GM21717 (cell line): Measurements from ENCODE around the gene ICOS.

ENCODE experiments used
- ATAC-seq: cut with Tn5 transposase; IDR thresholded peaks from one replicate; pipeline ENCODE4 v1.9.1; 2021; ENCODE audit warnings: mild to moderate bottlenecking, moderate library complexity; ENCODE audit not compliant: unreplicated experiment

The ICOS gene, protein sequence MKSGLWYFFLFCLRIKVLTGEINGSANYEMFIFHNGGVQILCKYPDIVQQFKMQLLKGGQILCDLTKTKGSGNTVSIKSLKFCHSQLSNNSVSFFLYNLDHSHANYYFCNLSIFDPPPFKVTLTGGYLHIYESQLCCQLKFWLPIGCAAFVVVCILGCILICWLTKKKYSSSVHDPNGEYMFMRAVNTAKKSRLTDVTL

DNA sequence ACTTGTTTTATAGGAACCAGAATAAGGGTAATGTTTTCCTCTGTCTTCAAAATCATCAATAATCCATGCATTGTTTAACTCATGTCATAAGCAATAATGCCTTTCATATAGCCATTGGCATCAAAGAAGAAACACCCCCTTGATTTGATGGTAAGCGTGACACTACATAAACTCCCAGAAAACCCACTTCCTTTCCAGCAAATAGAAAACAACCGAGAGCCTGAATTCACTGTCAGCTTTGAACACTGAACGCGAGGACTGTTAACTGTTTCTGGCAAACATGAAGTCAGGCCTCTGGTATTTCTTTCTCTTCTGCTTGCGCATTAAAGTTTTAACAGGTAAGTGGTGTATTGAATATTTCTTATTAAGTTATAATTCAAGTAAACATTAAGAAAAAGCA is at the start of gene ICOS:
TSS of gene ICOS (plus strand) at position 229 of the 400 bp plus-strand sequence. CDS start at position 281, 52 bp downstream.
- ATAC-seq, result no peak

DNA sequence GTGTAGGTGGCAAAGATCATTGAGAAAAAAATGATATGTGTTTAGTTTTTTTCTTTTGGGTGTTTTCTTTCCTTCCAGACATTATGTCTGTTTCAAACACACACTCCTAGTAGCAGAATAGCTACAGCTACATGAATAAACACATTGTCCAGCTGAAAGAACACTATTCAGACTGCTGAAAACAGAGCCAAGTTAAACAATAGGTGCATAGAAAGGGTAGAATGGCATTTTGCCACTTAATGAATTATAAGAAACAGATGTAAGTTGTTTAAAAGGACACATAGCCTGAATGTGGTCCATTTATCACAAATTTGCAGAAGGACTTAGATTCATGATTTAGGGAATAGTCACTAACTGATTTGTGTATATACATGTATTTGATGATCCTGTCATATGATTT is 48.9 kb upstream of the ICOS start:
- no peak for ATAC-seq

DNA sequence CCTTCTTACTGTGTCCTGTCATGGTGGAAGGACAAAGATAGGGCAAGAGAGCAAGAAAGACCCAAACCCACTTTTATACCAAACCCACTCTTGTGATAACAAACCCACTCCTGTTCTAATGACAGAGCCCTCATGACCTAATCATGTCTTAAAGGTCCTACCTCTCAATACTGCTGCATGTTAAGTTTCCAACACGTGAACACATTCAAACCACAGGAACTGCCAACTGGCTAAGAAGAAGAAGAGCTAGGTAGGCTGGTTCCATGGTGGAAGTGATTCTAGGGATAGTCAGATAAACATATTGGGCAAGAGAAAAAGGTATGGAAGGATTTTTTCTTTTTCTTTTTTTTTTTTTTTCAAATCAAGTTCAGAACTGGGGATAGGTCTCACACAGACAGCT is 47.0 kb upstream of the ICOS start:
- ATAC-seq, result no peak

DNA sequence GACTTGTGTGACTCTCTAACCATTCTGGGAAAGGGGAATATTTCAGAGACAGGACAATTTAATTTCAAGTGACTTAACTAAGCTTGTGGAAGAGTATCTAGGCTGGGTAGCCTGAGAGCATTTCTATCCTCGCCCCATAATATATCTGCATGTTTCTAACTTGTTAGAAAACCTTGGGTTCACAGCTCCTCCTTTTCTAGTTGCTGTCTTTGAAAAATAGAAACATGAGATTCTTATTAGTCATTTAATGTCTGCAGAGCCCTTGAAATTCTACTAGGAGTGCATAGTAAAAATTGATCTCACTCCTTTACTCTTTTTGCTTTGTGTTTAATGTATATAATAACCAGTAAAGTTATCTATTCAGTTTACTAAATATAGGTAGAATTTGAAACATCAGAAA is 46.6 kb upstream of the ICOS start:
- ATAC-seq, result no peak

DNA sequence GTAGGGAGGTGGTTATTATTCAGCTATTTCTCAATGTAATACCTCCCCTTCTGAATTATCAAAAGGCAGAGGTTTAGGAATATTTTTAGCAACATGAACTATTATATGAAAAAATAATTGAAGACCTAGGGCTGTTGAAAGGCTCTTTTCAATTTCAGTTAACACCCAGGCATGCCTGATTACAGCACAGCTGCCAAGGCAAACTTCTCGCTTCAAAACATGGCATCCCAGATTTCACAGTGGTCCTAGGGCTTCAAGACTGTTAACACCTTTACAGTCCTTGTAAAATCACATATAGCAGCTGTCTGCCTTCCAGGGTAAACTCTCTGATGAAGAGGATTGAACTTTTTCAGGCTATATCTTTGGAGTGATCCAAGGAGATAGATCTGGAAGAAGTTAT is 45.8 kb upstream of the ICOS start:
- ATAC-seq, result no peak

DNA sequence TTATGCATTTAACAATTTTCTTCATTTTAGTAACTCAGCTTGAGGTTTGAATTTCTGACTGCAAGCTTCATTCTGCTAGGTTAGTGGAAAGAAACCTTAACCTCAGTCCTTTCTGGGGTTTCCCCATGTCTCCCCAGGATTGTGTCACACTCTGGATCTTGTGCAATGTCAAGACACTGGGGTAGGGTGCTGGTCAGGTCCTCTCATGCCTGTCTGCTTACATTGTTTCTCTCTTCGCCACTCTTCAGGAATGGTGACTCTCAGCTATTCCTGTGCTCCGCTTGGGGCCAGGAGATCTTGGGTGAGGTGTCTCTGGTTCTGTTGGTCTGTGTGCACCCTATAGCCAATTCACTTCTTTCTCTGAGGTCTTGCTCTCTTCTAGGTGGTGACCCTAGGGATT is 45.1 kb upstream of the ICOS start:
- ATAC-seq, result no peak

DNA sequence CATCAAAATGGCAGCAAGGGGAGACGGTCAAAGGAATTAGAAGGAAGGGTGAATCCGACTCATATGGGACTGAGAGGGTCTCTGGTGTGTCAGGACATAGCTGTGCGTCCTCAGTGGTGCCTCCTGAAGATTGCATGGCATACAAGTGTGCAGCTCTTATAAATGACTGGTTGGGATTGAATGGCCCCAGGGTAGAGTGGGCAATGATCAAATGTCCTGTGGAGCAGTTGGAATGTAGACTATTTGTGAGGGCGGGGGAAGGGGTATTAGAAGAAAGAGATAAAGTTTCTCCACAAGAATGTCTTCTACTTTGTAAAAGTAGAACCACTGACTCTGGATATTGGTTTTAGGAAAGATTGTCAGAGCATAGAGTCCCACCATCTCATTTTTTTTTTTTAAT is 44.4 kb upstream of the ICOS start:
- no peak for ATAC-seq

DNA sequence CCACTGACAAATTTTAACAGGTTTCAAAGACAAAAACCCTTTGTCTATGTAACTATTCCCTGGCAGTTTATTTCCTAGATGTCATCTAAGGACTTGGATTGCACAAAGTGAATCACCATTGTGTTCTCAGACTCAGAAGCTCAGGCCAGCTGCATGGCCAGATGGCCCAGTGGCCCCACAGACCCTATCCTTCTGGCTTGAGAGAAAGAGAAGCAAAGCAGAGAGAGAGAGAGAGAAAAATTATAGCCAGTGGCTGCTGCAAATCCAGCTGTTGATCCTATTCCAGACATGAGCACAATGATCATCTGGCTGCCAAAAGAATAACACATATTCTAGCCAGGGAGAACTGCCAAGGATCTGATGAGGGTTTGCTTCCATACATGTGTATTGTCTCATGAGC is 43.2 kb upstream of the ICOS start:
- no peak for ATAC-seq

DNA sequence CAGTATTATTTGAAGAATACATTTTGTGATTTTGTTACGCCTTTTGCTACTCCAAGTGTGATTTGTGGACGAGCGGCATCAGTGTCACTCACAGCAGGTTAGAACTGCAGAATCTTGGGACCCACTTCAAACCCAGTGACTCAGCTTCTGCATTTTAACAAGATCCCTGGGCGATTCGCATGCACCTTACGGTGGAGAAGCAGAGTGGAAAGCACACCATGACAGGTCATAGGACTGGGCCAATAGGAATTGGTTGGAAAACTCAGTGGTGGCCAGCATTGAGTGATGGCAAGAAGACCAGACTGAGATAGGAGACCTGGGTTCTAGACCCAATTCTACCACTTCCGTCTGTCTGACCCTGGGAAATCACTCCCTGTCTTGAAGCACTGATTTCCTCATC is 42.7 kb upstream of the ICOS start:
- ATAC-seq, result no peak

DNA sequence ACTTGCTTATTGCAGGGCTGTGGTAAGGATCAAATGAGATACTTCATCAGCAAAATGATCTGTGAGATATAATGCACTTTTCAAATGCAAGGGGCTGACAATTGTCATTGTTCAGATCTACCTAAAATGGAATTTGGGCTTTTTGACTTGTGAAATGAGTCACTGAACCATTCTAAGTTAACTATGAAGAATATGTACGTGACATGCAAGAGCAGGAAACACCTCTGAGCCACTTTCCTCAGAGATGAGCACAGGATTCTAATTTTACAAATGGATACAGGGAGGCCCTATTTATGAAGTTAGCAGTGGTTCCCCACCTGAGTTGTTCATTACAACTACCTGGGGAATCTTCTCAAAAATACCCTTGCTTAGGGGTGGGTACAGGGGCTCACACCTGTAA is 42.3 kb upstream of the ICOS start:
- no peak for ATAC-seq

DNA sequence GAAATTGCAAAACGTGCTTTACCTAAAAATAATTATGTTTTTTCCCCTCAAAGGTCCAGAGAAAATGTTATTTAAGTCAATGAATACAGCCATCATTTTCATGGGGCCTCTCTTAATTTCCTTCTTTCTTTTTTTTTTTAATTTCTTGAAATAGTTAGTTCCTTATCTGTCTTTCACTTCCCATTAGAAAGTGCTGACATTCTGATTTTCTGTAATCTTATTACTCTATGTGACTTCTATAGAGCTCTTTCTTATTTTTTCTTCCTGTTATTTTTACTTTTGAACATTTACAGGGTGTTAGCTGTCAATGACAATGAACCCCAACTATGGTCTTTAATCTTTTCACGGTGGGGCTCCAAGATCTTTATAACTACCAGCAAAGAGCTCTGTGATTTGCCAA is 39.0 kb upstream of the ICOS start:
- ATAC-seq, result no peak

DNA sequence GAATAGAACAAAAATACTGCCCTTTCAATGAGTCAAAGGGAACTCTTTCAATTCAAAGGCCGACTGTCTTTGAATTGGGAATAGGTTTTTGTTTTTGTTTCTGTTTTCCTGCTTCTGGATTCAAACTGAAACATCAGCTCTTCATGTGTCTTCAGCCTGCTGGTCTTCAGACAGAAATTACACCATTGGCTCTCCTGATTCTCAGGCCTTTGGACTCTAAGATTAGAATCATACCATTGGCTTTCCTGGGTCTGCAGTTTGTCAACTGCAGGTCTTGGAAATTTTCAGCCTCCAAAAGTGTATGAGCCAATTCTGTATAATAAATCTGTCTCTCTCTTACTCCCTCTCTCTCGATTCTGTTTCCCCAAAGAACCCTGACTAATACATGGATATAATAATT is 37.9 kb upstream of the ICOS start:
- no peak for ATAC-seq

DNA sequence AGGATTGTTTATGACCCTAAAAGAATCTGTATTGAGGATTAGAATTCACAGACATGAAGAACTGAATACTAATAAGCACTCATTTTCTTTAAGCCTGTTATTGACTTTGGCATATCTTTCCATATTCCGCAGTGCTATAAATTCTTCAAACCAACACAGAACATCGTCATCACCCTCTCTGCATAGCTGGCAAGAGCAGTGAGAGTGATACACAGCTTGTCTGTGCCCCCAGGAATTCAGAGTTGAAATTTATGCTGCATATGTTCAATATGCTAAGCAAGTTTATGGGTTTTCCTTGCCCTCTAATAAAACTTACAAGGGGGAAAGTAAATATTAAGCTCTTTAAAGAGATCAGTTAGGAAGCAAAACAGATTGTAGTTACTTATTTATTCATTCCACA is 36.3 kb upstream of the ICOS start:
- no peak for ATAC-seq

DNA sequence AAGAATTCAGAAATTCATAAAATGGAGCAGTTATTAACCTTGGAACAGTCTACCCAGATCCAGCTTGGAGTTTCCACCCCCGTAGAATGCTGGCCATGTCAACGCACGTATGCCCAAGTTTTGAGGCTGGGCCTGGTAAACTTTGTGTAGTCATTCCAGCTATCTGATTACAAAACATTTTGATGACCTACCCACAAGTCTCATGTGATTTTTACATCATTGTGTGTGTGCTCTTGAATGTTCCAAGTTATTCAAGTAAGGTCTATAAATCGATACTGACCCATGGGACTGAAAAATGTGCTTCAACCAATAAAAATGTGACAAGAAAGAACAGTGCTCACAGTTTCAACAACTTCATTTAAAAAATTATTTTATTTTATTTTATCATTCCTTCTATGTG is 32.5 kb upstream of the ICOS start:
- no peak for ATAC-seq

DNA sequence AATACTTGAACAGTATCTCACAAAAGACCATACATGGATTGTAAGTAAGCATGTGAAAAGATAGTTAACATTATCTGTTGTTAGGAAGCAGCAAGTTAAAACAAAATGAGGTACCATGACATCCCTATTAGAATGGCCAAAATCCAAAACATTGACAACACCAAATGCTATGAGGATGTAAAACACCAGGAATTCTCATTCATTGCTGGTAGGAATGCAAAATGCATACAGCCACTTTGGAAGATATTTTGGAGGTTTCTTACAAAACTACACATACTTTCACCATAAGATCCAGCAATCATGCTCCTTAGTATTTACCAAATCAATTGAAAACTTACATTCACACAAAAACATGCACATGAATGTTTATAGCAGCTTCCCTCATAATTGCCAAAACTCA is 30.9 kb upstream of the ICOS start:
- no peak for ATAC-seq

DNA sequence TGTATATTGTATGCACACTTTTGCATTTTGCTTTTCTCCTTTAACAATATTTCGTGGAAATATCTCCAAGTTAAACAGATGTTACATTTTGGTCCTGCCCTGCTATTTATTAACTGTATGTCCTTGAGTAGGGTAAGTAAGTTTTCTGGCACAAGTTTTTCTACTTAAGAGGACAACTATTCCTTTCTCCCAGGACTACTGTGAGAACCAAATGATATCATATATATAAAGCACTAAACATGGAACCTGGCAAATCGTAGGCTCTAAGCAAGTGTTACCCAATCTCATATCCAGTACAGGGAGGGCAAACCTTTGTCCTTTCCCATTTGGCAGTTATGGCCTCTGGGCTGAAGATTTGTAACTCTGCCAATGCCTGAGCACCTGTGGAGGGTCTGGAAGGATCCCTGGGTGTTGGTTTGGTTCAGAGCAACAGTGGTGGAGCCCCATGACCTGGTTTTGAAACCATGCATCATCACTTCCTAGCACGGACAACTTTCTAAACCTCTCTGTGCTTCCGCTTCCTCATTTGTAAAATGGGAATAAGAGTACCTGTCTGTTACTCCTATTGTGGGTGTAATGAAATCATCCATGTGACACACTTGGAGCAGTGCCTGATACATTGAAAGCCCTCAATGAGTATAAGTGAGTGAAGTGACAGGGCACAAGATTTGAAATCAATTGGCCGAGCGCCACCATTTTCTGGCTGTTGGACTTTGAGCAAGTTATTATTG is 28.3 kb upstream of the ICOS start:
- no peak for ATAC-seq

DNA sequence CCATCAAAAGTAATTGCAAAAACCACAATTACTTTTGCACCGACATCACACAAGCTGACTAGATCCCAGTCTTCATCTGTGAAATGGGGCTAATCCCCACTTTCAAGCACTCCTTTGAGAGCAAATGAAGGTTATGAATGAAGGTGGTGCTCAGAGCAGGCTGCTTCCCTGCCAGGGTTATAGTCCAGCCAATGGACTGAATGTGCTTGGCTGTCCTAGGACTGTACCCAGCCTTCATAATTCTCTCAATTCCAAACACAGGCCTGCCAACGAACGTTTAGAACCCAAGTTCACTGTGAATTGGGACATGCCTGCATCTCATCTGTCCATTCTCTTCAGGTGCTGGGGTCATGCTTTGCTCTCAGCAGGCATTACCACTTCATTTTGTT is 27.8 kb upstream of the ICOS start:
- ATAC-seq, result no peak

DNA sequence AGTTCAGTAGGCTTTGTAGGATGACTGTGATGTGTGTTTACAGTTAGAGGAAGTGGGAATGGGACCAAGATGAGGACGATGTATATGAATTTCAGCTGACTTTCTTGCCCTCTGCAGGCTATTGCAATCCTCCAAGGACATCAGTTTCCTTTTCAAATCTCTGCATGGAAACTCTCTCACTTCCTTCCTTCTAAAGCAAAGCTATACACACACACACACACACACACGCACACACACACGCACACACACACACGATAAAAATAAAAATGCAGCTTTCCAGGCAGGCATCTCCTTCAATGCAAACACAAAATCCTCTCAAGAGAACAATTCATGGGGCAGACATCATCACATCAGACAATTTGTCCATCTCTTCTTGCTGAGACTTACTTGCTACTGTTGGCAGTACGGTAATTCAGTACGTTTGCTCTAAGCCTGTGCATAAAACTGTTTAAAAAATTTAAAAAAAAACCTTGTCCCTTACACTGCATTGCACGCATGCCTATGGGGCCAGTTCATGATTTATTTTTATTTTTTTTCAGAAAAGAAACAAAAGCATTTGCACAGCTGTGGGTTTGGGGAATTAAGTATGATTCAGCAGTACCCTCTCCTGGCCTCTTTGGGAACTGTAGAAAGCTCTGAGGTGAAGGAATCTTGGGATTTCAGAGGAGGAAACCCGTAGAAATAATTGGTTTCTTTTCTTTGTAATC is 27.1 kb upstream of the ICOS start:
- no peak for ATAC-seq

DNA sequence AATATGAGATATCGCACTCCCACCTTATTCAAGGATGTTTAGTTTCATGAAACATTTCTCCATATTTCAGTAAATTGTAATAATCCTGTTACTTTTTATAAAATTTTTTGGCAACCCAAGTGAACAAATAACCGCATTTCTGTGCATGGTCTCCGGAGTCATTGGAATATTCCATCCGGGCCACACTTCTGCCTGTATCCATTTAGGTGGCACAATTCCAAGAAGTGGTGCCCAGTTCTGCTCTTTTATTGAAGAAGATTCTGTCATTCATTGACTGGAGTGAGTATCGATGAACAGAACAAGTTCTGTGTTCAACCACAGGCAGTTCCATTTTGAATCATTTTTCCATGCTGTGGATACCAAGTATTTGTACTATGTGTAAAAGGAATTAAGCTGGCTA is 26.6 kb upstream of the ICOS start:
- no peak for ATAC-seq

DNA sequence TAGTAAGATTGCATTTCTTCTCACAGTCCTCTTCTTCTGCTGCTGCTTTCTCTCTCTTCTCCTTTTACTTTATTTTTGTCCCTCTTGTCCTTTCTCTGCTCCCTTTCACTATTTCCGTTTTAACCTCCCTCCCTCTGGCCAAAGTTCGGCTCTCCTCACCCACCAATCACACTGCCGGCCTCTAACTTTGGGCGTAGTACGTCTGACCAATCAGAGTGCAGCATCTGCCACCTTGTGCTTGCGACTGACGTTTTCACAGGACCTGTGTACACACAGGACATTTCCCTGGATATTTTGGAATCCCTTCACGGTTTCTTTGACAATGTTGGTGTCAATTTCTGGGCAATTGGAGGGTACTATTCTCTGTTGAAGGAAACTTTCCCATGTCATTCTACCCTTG is 22.6 kb upstream of the ICOS start:
- no peak for ATAC-seq

DNA sequence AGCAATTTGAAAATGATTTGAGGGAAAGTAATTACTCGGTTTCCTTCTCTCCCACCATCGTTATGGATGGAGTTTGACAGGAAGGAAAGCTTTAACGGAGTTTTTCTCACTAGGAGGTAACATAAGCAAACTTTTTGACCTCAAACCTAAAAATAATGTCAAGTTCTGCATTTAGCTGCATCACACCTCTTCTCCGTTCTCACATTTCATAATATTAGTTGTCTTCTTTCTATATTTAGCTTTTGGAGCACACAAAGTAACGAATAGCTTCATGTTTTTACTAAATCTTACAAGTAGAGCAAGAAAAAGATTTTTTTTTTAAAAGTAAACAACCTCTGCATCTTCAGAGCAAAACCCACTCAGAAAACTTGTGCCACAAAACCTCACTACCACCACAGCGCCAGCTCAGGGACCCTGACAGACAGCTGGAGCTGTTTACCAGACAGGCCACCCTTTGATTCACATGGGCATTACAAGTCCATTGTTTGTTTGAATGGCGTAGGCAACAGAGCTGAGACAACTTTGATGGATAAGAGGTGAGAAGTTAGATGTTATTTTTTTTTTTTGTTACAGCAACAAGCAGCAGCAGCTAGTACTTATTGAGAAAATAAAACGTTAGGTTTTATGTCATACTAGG is 21.9 kb upstream of the ICOS start:
- no peak for ATAC-seq

DNA sequence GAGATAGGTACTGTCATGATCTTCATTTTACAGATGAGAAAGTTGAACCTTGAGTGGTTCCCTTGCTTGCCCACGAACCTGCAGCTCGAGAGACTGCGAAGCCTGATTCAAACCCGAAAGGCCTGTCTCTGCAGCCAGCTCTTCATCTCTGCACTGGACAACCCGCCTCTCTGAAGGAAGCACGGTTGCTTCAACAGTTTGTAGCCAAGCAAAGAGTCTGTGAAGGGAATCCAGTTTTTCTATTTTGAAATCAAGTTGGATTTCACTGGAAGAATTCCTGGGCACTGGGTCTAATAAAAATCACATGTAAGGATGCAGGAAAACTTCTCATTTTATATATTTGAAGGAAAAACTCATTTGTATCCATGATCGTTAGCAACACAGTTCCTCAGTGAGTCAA is 21.3 kb upstream of the ICOS start:
- ATAC-seq, result no peak
